IPS DF 4.7 (cell line): Measurements from ENCODE around the gene UBR4.

Experiments
- DNase-seq: peaks from one replicate; pipeline ENCODE4 v3.0.0-alpha.2; 2013; ENCODE audit warnings: low spot score; ENCODE audit errors: extremely low read depth

The UBR4 gene

DNA sequence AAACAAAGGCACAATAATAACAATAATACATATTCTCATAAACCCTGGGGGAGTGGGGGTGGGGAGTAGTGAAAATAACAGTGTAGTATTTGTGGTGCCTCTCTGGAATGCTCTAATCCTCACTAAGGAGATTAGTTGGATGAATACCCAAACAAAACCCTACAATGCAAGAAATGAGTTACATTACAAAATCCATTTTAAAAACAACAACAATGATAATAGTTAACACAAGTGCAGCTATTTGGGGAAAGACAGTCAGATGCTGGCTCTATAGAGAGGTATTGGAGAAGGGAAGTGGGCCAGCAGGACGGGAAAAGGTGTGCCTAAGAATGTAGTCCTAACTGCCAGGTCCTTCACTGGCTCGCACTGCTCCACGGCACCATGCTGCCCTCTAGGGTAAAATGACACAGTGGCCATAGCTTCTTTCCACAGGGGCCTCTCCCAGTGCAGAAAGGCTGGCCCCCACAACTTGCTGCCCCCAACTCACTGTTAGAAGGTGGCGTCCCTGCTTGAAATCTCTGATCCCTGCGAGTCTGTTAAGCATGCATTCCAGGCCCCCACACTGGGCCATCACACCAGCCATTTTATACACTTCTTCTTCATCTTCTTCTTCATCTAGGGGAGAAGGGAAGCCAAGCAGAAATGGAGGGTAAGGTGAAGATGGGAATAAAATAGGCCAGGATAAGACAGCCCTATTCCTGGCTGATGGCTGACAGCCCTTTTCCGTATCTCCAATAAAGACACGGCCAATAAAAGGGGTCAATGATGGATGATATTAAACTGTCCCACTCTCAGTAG lies 113.8 kb downstream of the UBR4 start:
- no peak for DNase-seq

- no peak for DNase-seq
Observed at GRCh38 chr1:19091196-19091953, 118.7 kb downstream of the UBR4 start.

DNA sequence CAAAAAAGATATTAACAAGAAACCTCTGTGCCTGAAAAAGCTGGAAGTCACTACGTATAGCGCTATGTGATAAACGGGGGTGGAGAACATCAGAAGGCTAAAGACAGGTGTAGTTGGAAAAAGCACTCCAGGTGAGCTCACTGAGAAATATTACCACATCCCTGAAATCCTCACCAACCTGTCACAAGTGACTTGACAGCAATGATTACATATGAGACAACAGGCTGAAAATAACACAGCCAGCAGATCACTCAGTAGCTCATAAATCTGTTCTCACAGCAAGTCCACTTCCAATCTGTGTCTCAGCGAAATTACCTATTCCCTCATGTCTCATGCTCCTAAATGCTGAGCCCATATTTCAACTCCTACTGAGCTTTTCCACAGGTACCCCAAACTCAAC lies 120.5 kb downstream of the UBR4 start:
- no peak for DNase-seq

- DNase-seq = no peak
Observed at GRCh38 chr1:19088717-19089442, 121.2 kb downstream of the UBR4 start.

- DNase-seq = no peak
Observed at GRCh38 chr1:19087737-19088594, 122.1 kb downstream of the UBR4 start.

GRCh38 chr1:19087017-19087736 lies 122.9 kb downstream of the UBR4 start:
- no peak for DNase-seq

GRCh38 chr1:19086176-19086875 lies 123.7 kb downstream of the UBR4 start:
- no peak for DNase-seq

DNA sequence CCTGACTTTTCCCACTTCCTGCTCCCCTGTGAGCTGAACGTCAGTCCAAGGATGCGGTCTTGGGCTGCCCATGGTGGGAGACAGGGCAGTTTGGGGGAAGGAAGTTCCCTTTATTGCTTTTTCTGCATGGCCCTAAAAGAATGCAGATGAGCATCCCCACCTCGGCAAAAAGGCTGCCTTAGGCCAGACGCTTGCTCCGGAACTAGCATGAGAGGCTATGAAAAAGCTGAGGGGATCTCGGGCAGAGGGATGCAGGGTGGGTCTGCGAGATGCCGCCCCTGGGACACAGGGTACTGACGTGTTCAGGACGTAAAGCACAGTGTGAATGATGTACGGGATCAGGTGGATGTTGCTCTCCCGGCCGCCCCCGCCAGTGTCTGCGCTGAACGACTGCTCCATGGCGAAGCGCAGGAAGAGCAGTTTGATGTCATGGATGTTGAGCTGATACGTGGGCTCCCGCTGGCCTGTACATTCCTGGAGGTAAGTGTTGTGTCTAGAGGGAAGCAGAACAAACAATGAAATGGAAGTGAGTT lies 125.8 kb downstream of the UBR4 start:
- DNase-seq = no peak

DNA sequence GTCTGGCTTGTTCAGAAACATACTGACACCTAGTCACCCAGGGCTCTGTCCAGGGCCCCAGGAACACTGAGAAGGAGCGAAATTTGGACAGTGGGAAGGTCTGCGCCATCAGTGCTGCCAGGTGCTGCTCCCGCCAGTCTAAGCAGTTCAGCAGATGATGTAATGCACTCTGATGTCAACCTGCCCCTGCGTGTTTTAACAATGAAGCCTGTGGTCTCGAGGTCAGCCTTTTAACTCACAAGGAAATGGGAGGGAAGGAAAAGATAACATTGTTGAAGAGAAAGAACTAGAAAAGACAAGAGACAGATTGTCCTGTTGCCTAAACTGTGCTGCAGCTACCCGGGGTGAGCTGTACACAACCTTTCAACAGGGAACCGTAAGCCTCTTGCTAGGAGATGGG lies 127.0 kb downstream of the UBR4 start:
- no peak for DNase-seq

GRCh38 chr1:19081218-19081893 lies 128.7 kb downstream of the UBR4 start:
- DNase-seq = no peak

DNA sequence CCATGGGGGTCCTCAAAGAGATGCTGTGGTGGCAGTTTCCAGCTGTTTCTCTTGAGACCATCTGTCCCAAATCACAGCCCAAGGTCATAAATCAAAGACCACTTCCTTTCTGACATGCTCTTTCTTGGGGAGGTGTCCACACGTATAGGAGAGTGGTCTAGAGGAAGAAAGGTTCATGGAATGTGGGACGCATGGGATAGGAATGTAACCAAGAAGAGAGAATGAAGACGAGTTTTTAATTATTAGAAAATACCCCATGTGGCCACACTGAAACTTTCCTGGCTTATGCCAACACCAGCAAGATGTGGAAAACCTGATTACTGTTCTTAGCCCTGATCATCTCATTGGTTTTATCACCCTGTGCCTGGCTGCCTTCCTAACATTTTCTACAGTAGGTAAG lies 129.3 kb downstream of the UBR4 start:
- DNase-seq = no peak

DNA sequence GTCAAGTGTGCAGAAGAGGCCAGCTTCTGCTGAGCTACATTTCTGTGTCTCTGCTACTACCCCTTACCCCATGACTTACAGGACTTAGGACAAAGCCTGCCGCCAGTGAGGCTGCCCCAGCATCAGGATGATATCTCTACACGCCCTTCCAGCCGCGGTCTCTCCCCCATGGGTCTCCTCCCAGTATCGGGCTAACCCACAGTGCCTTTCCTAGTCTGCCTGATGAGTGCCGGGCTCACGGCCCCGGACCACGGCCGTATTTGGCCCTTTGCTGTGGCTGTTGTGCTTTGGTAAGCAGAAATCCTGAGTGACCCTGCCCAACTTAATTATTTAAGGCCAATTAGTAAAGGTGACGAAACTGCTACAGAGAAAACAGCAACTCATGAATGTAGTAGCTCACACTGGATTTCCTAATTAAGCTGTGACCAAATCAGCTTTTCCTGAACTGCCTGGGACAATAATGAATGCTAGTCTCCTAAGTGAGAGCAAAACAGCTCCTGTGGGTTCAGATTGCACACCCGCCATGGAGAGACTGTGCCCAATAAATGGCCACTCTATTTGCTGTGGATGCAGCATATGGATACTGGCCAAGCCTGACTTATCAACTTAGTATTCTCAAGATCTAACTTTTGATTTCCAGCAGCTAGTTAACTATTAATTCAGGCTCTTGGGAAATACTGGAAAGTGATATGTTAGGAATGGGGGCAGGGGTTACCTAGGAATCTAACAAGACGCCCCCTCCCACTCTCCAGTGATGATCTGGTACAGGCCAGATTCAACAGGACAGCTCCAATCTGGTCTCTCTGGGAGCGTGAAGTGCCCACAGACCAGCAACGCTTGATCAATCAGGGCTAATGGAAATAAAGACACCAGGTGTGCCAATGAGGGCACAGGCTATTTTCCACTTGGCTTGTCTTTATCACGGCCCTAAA lies 130.3 kb downstream of the UBR4 start:
- no peak for DNase-seq

GRCh38 chr1:19078536-19078935 lies 131.5 kb downstream of the UBR4 start:
- DNase-seq = no peak

- no peak for DNase-seq
Observed at GRCh38 chr1:19076841-19077616, 133.0 kb downstream of the UBR4 start.

DNA sequence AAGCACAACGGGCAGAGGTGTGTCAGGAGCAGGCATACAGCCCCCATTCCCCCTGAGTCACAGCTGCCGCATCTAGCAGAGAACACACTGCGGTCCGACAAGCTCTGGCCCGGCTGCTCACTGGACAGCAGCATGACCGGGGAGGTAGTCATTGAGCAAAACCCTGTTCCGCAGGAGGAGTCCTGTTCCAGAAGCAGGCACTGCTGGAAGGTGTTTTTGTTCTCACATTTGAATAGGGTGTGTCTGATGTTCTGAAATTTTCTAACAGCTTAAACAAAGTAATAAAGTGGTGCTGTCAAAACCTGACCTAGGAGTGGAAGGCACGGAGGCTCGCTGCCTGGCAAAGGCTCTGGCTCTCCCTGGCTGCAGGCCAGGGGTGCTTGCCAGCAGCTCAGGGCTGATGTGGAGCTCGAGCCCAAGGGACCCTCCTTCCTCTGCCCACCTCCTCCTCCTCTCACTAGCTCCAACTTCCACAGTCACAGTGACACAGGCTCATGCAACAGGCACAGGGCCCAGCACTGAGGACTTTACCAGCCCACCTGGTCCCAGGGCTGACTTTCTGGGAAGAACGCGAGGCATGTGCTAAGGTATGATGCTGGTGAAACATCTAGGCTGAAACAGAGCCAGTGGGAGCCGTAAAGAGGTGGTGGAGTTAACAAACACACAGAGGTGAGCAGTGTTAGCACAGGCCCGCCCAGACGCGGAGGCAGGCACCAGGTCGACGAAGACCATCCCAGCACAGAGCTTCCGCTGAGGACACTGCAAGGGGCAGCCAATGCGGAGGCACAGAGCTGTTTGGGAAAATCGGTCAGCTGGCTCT lies 135.0 kb downstream of the UBR4 start:
- no peak for DNase-seq

- no peak for DNase-seq
Observed at GRCh38 chr1:19074361-19074901, 135.6 kb downstream of the UBR4 start.
